ENCODE results near the gene PIGS.

PIGS gene

GRCh38 chr17:28511858-28512461 is 59.4 kb downstream of the PIGS start:
- no peak for DNase-seq (ENCODE audit: low read depth in 1 of 2, low spot score in 1 of 2)

DNA sequence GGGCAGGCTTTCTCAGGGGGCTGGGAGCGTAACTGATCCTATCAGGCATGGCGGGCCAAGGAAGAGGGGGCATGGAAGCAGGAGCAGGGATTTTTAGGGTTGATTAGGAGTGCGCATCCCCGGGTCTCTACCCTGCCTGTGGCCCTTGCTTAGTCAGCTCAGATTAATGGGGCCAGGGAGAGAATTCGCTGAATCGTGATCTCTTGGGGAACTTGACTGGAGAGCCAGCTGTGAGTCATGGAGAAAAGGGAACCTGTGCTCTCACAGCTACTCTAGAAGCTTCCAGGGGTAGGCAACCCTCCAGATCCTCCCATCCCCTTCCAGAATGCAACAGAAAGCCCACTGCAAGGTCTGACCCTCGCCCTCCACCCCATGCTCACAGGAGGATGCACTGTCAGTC is 61.5 kb downstream of the PIGS start:
- DNase-seq (ENCODE audit: low read depth in 1 of 2, low spot score in 1 of 2) = no peak

- no peak for DNase-seq (ENCODE audit: low read depth in 1 of 2, low spot score in 1 of 2)
Measured at GRCh38 chr17:28508211-28508724, 63.1 kb downstream of the PIGS start.

- no peak for DNase-seq (ENCODE audit: low read depth in 1 of 2, low spot score in 1 of 2)
Measured at GRCh38 chr17:28507567-28508203, 63.6 kb downstream of the PIGS start.

DNA sequence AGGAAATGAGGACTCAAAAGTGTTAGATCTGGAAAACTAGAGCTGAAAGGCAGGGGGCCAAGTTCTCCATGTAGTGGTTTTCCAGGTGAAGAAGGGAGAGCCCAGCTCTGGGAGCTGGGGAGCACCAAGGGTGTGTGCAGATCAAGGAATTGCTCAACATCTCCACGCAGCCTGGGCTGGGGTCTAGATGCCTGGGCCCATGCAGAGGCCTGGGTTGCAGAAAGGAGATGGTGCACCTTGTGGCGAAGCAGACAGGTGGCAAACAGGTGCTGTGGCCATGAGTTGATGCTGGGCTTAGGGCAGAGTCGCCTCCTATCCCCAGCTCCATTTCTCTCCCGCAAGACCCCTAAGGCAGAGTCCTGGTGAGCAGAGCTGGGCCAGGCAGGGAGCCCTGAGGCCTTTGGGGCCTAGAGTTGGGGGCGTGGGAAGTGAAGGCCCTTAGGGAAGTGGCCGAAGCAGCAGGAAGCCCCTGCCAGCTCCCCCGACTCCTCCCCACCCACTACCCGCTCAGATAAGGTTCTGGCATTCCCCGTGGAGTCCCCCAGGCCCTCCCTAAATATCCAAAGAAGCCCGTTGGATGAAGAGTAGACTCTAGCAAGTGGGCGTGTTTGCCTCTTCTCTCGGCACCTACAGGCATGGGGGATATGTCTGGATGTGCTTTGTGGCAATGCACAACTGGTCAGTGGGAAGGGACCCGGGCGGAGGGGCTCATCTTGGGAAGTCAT is 64.4 kb downstream of the PIGS start:
- DNase-seq (ENCODE audit: low read depth in 1 of 2, low spot score in 1 of 2) = no peak

- DNase-seq (ENCODE audit: low read depth in 1 of 2, low spot score in 1 of 2) = no peak
Measured at GRCh38 chr17:28505986-28506665, 65.2 kb downstream of the PIGS start, which contains the start of gene FOXN1. FOXN1 (plus strand) TSS chr17:28506348; CDS start chr17:28523970, 17,622 bp downstream.

DNA sequence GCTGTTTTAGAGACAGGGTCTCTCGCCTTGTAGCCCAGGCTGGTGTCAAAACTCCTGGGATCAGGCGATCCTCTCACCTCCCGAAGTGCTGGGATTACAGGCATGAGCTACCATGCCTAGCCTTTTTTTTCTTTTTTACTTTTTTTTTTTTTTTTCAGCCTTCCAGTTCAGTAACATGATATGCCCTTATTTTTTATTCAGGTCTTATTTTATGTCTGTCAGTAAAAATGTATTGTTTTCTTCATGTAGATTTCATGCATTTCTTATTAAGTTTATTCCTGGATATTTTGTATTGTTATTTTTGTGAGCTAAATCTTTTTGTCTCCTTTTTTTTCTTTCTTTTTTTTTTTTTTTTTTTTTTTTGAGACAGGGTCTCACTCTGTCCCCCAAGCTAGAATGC is 67.9 kb downstream of the PIGS start:
- no peak for DNase-seq (ENCODE audit: low read depth in 1 of 2, low spot score in 1 of 2)

Data from activated CD4-positive, alpha-beta T cell treated with anti-CD3 and anti-CD28 coated beads, Interleukin-2, amount 50 U/mL, for 24 hours (primary cell).